VCaP (cell line): ENCODE data around the gene MRPL47.

Experiments
- H3K27ac ChIP-seq: fragments of 450-650 bp; 2 replicates; pipeline ENCODE4 v1.5.1; 2017
- CTCF ChIP-seq: fragments of 450-650 bp; conservative IDR thresholded peaks from 2 replicates; pipeline ENCODE4 v1.5.1; 2017; ENCODE audit warnings: mild to moderate bottlenecking, moderate library complexity

Gene MRPL47

GRCh38 chr3:179589143-179589542 lies 15.3 kb downstream of the MRPL47 start:
- no peak for TF ChIP-seq CTCF
- H3K27ac ChIP-seq: no peak overlapping the region

DNA sequence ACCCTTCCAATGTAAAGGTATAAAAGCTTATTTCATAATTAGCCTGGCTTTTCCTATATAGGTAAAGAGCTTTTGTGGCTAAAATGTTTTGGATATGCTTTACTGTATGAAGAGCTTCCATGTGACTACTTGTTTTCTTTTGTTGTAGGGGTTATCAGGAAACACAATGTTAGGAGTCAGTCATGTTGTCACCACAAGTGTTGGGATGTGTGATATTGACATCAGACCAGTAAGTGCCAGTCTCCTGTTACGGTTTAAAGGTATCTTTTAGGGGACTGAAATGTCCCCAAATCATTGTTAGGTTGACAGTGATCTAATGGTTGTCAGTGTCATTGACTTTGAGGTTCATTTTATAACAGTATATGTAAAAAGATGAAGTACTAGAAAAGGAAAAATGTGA lies 23.4 kb downstream of the MRPL47 start:
- H3K27ac ChIP-seq: no peak overlapping the region
- no peak for TF ChIP-seq CTCF

DNA sequence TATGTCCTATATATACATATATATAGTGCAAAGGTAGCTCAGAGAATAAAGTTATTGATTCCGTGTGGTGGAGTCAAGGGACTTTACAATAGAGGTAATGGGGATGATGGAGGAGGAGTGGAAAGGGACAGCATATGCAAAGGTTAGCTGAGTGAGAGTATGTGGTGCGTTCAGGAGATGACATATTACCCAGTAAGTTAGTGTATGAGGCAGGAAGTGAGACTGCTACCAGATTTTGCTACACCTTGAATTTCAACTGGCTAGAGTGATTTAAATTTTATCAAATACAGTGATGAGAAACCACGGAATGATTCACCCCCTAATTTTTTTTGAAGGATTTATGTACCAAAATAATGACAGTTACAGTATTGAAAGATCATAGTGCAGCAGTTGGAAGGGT lies 38.9 kb downstream of the MRPL47 start:
- H3K27ac ChIP-seq: no peak overlapping the region
- no peak for TF ChIP-seq CTCF

DNA sequence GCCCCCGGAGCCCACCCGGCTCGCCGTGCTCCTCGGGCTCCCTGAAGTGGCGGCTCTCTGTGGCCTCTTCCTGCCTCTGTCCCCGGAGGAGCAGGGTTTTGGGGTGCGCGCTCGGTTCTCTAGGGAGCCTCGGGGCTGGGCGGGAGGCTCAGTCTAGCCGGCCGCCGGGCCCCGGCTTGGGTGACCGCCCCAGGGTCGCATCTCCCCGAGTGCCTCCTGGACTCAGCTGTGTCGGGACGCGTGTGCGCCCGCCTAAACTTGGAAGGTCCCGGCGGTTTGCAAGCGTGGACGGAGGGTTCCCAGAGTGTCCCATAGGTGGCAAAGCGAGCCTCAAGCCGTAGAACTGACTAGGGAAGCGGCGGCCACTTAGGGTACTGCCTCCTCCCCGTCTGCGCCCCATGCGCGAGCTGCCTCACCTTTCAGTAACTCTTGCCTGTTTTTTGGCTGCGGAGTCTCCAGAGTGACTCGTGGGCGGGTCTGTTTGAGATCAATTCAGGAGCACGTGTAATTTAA lies 41.1 kb downstream of the MRPL47 start:
- TF ChIP-seq CTCF: peak; percentile 55
- peak overlapping the region; percentile 74 for H3K27ac ChIP-seq

DNA sequence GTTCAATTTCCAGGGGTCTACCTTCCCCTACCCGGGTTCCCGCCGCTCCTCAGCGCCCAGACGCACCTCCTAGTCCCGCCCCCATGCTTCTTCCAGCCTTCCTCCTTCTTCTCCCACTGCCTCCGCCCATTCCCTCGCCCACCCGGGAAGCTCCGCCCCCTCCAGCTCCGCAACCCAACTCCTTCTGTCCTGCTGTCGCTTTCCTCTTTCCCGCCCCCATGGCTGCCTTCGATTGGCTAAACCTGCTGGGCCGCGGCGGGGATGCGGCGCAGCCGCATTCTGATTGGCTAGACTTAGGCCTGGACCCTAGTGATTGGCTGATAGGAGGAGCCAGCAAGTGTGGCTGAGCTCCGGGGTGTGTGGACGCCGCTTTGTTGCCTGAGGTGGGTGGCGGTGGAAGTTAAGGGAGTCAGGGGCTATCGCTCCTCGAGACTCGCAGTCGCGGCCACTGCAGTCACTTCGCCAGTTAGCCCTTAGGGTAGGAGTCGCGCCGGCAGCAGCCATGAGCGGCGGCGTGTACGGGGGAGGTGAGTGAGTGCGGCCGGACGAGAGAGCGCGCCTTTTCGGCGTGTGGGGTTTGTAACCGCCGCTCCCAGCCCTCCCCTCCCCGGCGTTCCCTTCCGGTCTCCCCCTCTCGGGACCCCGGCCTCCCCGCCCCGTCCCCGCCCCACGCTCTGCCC lies 41.7 kb downstream of the MRPL47 start, which contains the start of gene ACTL6A:
Gene ACTL6A (plus strand): TSS at position 336 of the 680 bp plus-strand sequence. CDS start 167 bp downstream, at position 503.
- no peak for TF ChIP-seq CTCF
- H3K27ac ChIP-seq: peak within 1 kb of the TSS; percentile 74

- no peak for TF ChIP-seq CTCF
- H3K27ac ChIP-seq: no peak overlapping the region
Observed at GRCh38 chr3:179560791-179561190, 43.6 kb downstream of the MRPL47 start.

- no peak overlapping the region for H3K27ac ChIP-seq
- TF ChIP-seq CTCF: peak; percentile 93
Observed at GRCh38 chr3:179558742-179559364, 45.6 kb downstream of the MRPL47 start.
